ENCODE data around the gene COX6B2. TPM values are rescaled to one million over a fixed set of nuclear protein-coding genes. Genes with fewer than 3 reads are reported as not detected.
A peak's percentile ranks its signal among the peaks of the same experiment; 100 is the strongest.

Gene COX6B2
- total RNA-seq, 1 experiment from 2014 or later: 0.80 TPM

DNA sequence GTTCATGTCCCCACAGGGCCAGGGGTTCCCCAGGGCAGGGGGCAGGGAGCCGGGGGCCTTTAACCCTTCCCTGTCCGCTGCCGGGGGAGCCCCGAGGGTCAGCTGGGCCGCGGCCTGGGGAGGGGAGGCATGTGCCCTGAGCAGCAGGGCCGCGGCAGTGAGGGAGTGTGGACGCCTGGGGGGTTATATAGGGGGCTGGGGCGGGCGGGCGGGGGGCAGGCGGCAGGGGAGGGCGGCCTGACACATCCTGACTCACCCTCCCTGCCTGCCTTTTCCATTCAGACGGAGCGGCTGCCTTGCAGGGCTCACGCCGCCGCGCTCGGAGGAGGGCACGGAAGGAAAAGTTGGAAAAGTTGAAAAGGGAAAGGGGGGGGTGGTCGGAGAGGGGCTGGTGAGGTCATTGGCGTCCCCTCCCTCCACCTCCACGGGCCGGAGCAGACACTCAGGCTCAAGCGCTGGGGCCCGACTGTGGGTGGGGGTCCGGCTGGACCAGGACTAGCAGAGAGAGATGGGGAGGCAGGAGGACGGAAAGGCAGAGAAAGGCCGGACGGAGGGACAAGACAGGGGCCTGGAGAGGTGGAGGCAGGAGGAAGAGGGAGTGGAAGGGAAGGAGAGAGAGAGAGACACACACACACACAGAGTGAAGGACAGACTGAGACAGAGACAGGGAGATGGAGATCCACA is 15.9 kb upstream of the COX6B2 start, which contains the start of gene IL11:
Gene IL11, minus strand, starts transcription at position 159 of the 684 bp plus-strand sequence. Its CDS starts 153 bp downstream, at position 6.
- ATAC-seq (peak; percentile 45), DNase-seq (peak; percentile 63)
- H3K9ac ChIP-seq (ENCODE audit: low read length): peak within 1 kb of the TSS; percentile 63
- peak within 1 kb of the TSS; percentile 66 for H2AFZ ChIP-seq (ENCODE audit: low read length)
- H3K9me2 ChIP-seq (replicated peaks; ENCODE audit: low read length): no peaks in the 10 kb centered on the region
- H3K9me3 ChIP-seq (ENCODE audit: low read length): no peaks in the 10 kb centered on the region
- peaks cover 5% of the 10 kb centered on the region for H3F3A ChIP-seq (ENCODE audit: low read length, unreplicated experiment)
- ChIA-PET CTCF (no interaction called here), POLR2A (ENCODE audit: unreplicated experiment) (no interaction called here)
- intact Hi-C loops (cut with micrococcal nuclease): loop anchor here (5.0 kb wide), 1 partner anchor 68 kb away; no protein-coding TSS in a partner anchor
- no peaks in the 10 kb centered on the region for H3K79me2 ChIP-seq (ENCODE audit: low read length)
- H3K27me3 ChIP-seq (ENCODE audit: low read length): no peaks in the 10 kb centered on the region
- peak within 1 kb of the TSS; percentile 98 for H3K4me2 ChIP-seq (ENCODE audit: low read length)
- peak within 1 kb of the TSS; percentile 14; the same call in 1 of the 2 replicates for H3K27ac ChIP-seq (ENCODE audit: low read length)
- H3K36me3 ChIP-seq (ENCODE audit: low read depth, low read length): no peaks in the 10 kb centered on the region
- peak within 1 kb of the TSS; percentile 77 for H3K4me3 ChIP-seq (ENCODE audit: low read length)
- BruUV-seq (replicated peaks): no TSS peak
- TF ChIP-seq CTCF (conservative IDR thresholded peaks at IDR 0.05; ENCODE audit: low read depth, low read length) (no peak), EZH2phosphoT487 (IDR thresholded peaks at IDR 0.05; ENCODE audit: borderline replicate concordance, low read length) (no peak), EZH2 (IDR thresholded peaks at IDR 0.05; ENCODE audit: low read length, unreplicated experiment) (no peak)
- no peaks in the 10 kb centered on the region for H4K20me1 ChIP-seq (ENCODE audit: low read length)
- H3K4me1 ChIP-seq (ENCODE audit: insufficient read depth, low read length): peaks cover 44% of the 10 kb centered on the region

GRCh38 chr19:55369653-55370304 is 15.3 kb upstream of the COX6B2 start:
- no TSS peak for BruUV-seq (replicated peaks)
- H3K9me3 ChIP-seq (ENCODE audit: low read length): no peaks in the 10 kb centered on the region
- TF ChIP-seq CTCF (conservative IDR thresholded peaks at IDR 0.05; ENCODE audit: low read depth, low read length): no peak
- no peak for TF ChIP-seq EZH2phosphoT487 (IDR thresholded peaks at IDR 0.05; ENCODE audit: borderline replicate concordance, low read length)
- TF ChIP-seq EZH2 (IDR thresholded peaks at IDR 0.05; ENCODE audit: low read length, unreplicated experiment): no peak
- H2AFZ ChIP-seq (ENCODE audit: low read length): peak overlapping the region; percentile 58
- no peaks in the 10 kb centered on the region for H3K79me2 ChIP-seq (ENCODE audit: low read length)
- peak overlapping the region; percentile 14; the same call in 1 of the 2 replicates for H3K27ac ChIP-seq (ENCODE audit: low read length)
- intact Hi-C loops (cut with micrococcal nuclease): loop anchor here (5.0 kb wide), 1 partner anchor 67 kb away; no protein-coding TSS in a partner anchor
- DNase-seq: peak; percentile 72
- H3K9ac ChIP-seq (ENCODE audit: low read length): peak overlapping the region; percentile 63
- POLR2A ChIA-PET (ENCODE audit: unreplicated experiment): no interaction called here
- H3K4me3 ChIP-seq (ENCODE audit: low read length): peak overlapping the region; percentile 77
- H3K9me2 ChIP-seq (replicated peaks; ENCODE audit: low read length): no peaks in the 10 kb centered on the region
- no peaks in the 10 kb centered on the region for H4K20me1 ChIP-seq (ENCODE audit: low read length)
- peaks cover 5% of the 10 kb centered on the region for H3F3A ChIP-seq (ENCODE audit: low read length, unreplicated experiment)
- CTCF ChIA-PET: interaction anchor here (0.6 kb wide), 1 partner anchor 733 kb away, joined by 20 read pairs; no protein-coding TSS in a partner anchor
- no peaks in the 10 kb centered on the region for H3K36me3 ChIP-seq (ENCODE audit: low read depth, low read length)
- H3K4me1 ChIP-seq (ENCODE audit: insufficient read depth, low read length): peaks cover 44% of the 10 kb centered on the region
- ATAC-seq: peak; percentile 68
- peak overlapping the region; percentile 95 for H3K4me2 ChIP-seq (ENCODE audit: low read length)
- no peaks in the 10 kb centered on the region for H3K27me3 ChIP-seq (ENCODE audit: low read length)

Measured in PC-3 (cell line).